Stomach (tissue), 4 donors: ENCODE data around the gene ATP8B4.

Source experiments
- CTCF ChIP-seq, 7 experiments: fragments of 450-650 bp in 4 of 7; fragments of 200-600 bp in 3 of 7; sonication (generic) in 3 of 7; IDR thresholded peaks; one replicate each; pipeline ENCODE4 v1.5.1; 2016 to 2019; ENCODE audit warnings: antibody characterized with exemption in 7 of 7, control low read depth in 2 of 7, mild to moderate bottlenecking in 1 of 7
- EP300 ChIP-seq: sonication (generic); formaldehyde crosslinking; IDR thresholded peaks from one replicate; pipeline ENCODE4 v1.6.1; 2017; ENCODE audit warnings: antibody characterized with exemption
- POLR2AphosphoS5 ChIP-seq, 3 donors: sonication (generic); formaldehyde crosslinking; IDR thresholded peaks; one replicate each; pipeline ENCODE4 v1.6.1; 2016; ENCODE audit warnings: antibody characterized with exemption in 3 of 3

- TF ChIP-seq CTCF (IDR thresholded peaks at IDR 0.05) (no peak), POLR2AphosphoS5 (IDR thresholded peaks at IDR 0.05) (no peak), EP300 (no peak)
Measured at GRCh38 chr15:50150851-50151250, 31.8 kb upstream of the ATP8B4 start.
